ENCODE data around the gene COG2.

COG2 gene

DNA sequence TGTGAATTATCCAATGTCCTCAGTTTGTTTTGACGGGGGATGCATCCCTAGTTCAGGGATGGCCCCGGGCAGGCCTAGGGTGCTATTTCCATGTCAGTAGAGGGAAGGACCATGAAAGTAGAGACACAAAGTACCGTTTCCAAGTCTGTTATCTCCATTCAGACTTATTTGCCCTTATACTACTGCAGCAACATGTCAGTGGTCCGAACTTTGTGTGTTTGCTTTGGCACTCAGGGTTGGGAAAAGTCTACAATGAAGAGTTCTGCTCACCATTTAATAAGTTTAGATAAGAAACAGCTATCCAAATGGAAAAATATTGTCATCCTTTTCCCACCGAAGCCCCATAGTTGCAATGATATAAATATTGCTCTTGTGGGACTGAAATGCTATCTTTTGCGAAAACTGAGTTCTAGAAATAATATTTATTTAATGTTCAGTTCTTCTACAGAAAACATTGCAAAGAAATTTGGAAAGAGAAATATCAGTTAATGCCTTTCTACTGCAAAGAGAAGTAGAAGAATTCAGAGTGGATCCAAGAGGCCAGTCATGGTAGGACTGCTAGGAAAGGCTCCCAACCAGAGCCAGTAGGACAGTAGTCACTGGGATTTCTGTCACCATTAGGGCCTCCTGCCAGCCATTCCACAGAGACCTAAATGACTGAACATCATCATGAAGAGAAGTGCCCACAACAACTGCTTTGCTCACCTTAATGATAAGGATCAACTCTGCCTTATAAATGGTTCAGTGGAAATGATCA is 83.2 kb downstream of the COG2 start:
- no peak for DNase-seq

DNA sequence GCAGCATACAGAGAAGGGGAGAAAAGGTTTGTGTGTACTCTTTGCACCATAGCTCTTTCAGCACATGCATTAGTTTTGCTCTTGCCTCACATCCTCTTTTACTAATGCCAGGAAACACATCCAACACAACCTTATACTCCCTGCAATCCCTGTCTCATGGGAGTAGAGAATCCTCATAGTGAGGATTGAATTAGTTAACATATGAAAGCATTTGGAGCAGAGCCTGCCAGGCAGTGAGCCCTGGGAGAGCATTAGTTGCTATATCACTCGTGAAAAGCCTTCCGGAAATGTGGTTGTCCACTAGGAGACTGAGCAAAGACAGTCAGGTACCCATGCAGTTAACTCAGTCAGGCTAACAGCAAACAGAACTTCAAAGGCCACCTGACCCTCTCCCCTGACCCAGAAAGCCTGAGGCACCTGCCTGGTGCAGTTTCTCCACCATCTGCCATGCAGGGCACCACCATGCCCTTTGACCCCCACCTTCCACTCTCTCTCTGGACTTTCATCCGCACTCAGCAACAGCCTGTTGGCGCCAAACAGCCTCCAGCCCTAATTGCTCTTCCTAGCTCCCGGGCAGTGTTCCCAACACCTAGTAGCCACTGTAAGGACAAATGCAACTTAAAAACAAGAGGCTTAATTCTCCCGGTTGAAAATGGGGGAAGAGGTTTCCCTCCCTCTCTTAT is 86.6 kb downstream of the COG2 start:
- peak in 1 of 2 experiments; percentile 73 for DNase-seq

DNA sequence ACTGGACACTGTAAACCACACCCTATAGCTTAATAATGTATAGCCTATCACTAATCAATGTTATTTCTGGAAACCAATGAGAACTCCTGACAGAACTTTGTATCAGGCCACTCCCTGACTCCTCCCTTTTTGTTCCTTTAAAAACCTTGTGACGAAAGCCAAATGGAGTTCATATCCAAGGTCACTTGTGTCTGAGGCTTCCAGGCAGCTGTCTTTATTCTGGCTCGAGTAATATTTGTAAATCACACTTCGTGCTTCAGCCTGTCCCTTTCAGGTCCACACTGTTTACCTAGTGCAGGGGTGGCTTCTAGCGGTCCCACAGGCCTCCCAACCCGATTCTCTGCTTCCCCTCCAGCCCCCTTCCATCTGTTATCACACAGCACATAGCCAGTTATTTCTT is 88.7 kb downstream of the COG2 start:
- peak in 1 of 2 experiments; percentile 20 for DNase-seq

DNA sequence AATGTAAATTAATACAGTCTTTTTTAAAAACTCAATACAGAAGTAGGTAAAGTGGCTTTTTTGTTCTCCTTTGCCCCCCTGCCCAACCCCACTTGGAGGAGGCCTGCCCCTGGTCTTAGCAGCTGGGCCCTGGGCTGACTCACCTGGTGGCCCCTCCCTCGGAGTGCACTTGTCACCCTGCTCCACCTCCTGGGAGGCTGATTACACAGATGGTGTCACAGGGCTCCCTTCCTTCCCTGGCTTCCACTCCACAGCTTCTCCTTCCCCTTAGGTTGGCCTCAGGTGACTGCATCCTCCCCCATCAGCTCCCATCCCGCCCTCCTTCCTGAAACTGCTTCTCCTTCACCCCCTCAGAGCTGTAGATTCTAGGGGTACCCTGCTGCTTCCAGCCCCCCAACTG is 93.2 kb downstream of the COG2 start:
- DNase-seq, result no peak

DNA sequence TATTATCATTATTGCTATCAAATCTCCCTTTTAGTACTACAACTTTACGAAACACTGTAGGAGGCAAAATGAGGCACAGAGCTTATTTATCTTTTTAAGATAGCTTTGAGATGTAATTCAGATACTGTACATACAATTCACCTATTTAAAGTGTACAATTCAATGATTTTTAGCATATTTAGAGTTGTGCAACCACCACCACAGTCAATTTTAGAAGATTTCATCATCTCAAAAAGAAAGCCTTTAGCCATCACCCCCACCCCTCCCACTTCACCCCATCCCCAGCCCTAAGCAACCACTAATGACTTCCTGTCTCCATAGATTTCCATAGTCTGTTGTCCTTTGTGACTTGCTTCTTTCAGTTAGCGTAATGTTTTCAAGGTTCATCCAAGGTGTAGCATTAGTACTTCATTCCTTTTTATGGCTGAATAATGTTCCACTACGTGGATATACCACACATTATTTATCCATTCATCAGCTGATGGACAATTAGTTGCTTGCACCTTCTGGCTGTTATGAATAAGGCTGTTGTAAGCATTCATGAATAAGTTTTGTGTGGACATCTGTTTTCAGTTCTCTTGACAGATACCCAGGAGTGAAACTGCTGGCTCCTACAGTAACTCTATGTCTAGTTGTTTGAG is 95.5 kb downstream of the COG2 start:
- no peak for DNase-seq

DNA sequence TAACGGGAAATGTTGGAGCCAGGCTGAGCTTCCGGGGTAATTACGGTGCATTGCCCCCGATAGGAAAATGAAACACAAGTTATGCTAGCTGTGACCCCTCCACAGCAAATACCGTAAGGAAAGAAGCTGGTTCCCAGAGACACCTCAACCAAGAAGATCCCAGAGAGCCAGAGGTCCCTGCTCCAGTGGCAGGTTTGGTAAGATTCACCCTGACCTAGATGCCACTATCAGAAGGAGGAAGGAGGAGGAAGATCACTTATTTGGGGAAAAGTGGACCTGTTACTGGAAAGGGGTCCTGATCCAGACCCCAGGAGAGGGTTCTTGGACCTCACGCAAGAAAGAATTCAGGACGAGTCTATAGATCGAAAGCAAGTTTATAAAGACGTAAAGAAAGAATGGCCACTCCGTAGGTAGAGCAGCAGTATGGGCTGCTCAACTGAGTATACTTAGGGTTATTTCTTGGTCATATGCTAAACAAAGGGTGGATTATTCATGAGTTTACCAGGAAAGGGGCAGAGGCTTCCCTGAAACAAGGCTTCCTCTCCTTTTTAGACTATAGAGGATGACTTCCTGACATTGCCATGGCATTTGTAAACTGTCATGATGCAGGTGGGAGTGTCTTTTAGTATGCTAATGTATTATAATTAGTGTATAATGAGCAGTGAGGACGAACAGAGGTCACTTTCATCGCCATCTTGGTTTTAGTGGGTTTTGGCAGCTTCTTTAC is 97.4 kb downstream of the COG2 start:
- DNase-seq, result no peak

Measured in NCI-H446 (cell line).